SK-N-SH (cell line): ENCODE data around the gene CBFA2T3. TPM values are rescaled to one million over a fixed set of nuclear protein-coding genes. Genes with fewer than 3 reads are reported as not detected.

ENCODE experiments used
- CTCF ChIA-PET: fragments of 300-600, 350-600 bp; formaldehyde crosslinking; extraction: SDS; loops from one replicate; lab custom pipeline; 2021; lab: Yijun Ruan, JAX
- POLR2A ChIA-PET: fragments of 350-600 bp; sonication (Branson Sonifier 250); formaldehyde crosslinking; extraction: SDS; loops from one replicate; lab custom pipeline; 2020; ENCODE audit warnings: antibody characterized with exemption, inconsistent platforms; lab: Yijun Ruan, JAX
- DNase-seq: peaks from one replicate; pipeline ENCODE4 v3.0.0; 2012
- H2AFZ ChIP-seq: fragments of 200-600 bp; sonication (generic); 2 replicates; pipeline ENCODE4 v1.8.1; 2016; ENCODE audit warnings: antibody characterized with exemption, mild to moderate bottlenecking, low read depth
- H3F3A ChIP-seq: fragments of 200-600 bp; sonication (generic); replicated peaks from 2 replicates; pipeline ENCODE3; 2016; ENCODE audit warnings: antibody characterized with exemption, mild to moderate bottlenecking; ENCODE audit not compliant: insufficient read depth
- H3K27ac ChIP-seq, 2 experiments: fragments of 200-500 bp in 1 of 2; fragments of 200-600 bp in 1 of 2; sonication (Bioruptor generic) in 1 of 2; sonication (generic), shearing (Covaris generic) in 1 of 2; 2 replicates each; pipeline versions ENCODE4 v1.5.1 to v1.6.1; 2014 to 2016; ENCODE audit warnings: low read depth in 2 of 2, inconsistent platforms in 1 of 2, low read length in 1 of 2, mild to moderate bottlenecking in 1 of 2, mixed read lengths in 1 of 2
- H3K27me3 ChIP-seq: fragments of 200-600 bp; sonication (generic), shearing (Covaris generic); 2 replicates; pipeline ENCODE4 v1.6.1; 2016; ENCODE audit warnings: mixed run types; ENCODE audit not compliant: insufficient read depth
- H3K36me3 ChIP-seq, 2 experiments: fragments of 200-500 bp in 1 of 2; fragments of 200-600 bp in 1 of 2; sonication (Bioruptor generic) in 1 of 2; sonication (generic) in 1 of 2; replicated peaks in 1 of 2; 2 replicates each; pipeline versions ENCODE3 to v1.5.1; 2014 to 2016; ENCODE audit warnings: low read length in 1 of 2, mild to moderate bottlenecking in 1 of 2; ENCODE audit not compliant: insufficient read depth in 2 of 2, control insufficient read depth in 1 of 2
- H3K4me1 ChIP-seq, 2 experiments: fragments of 200-500 bp in 1 of 2; fragments of 200-600 bp in 1 of 2; sonication (Bioruptor generic) in 1 of 2; sonication (generic), shearing (Covaris generic) in 1 of 2; 2 replicates each; pipeline versions ENCODE4 v1.5.1 to v1.6.1; 2014 to 2016; ENCODE audit warnings: low read depth in 1 of 2, low read length in 1 of 2, mixed run types in 1 of 2; ENCODE audit not compliant: insufficient read depth in 2 of 2, control insufficient read depth in 1 of 2
- H3K4me2 ChIP-seq: fragments of 200-600 bp; sonication (generic), shearing (Covaris generic); 2 replicates; pipeline ENCODE4 v1.6.1; 2017; ENCODE audit warnings: mixed run types
- H3K4me3 ChIP-seq, 2 experiments: fragments of 200-500 bp in 1 of 2; fragments of 200-600 bp in 1 of 2; sonication (Bioruptor generic) in 1 of 2; sonication (generic), shearing (Covaris generic) in 1 of 2; 2 replicates each; pipeline versions ENCODE4 v1.5.1 to v1.8.1; 2014 to 2016; ENCODE audit warnings: low read depth in 2 of 2, inconsistent platforms in 1 of 2, low read length in 1 of 2, mild to moderate bottlenecking in 1 of 2, mixed read lengths in 1 of 2, moderate library complexity in 1 of 2
- H3K79me2 ChIP-seq: fragments of 200-600 bp; sonication (generic); 2 replicates; pipeline ENCODE4 v1.8.1; 2017; ENCODE audit warnings: mild to moderate bottlenecking; ENCODE audit not compliant: insufficient read depth
- H3K9ac ChIP-seq: fragments of 200-600 bp; sonication (generic); 2 replicates; pipeline ENCODE4 v1.6.1; 2017; ENCODE audit warnings: mixed run types
- H3K9me2 ChIP-seq: fragments of 200-600 bp; sonication (generic); 2 replicates; pipeline ENCODE4 v1.6.1; 2017; ENCODE audit warnings: mixed run types
- H3K9me3 ChIP-seq: fragments of 200-600 bp; sonication (generic); 2 replicates; pipeline ENCODE4 v1.6.1; 2017; ENCODE audit warnings: mixed run types, mild to moderate bottlenecking, moderate library complexity
- H4K20me1 ChIP-seq: fragments of 200-600 bp; sonication (generic); 2 replicates; pipeline ENCODE4 v1.6.1; 2017; ENCODE audit warnings: mild to moderate bottlenecking, mixed run types; ENCODE audit not compliant: insufficient read depth
- CHD2 ChIP-seq: fragments of 150-350 bp; IDR thresholded peaks from 2 replicates; pipeline ENCODE4 v1.6.1; 2018; ENCODE audit warnings: low read length; ENCODE audit not compliant: partially characterized antibody
- ELF1 ChIP-seq: IDR thresholded peaks from 2 replicates; pipeline ENCODE4 v1.4.0; 2012
- EP300 ChIP-seq, 2 experiments: IDR thresholded peaks; 2 replicates each; pipeline versions ENCODE4 v1.4.0 to v1.6.1; 2012; ENCODE audit warnings: borderline replicate concordance in 1 of 2, low read depth in 1 of 2, low read length in 1 of 2
- FOXJ3 ChIP-seq: sonication (generic); formaldehyde crosslinking; IDR thresholded peaks from 2 replicates; pipeline ENCODE4 v1.5.1; 2020; ENCODE audit warnings: mild to moderate bottlenecking, missing genetic modification reagents
- FOXM1 ChIP-seq: IDR thresholded peaks from 2 replicates; pipeline ENCODE4 v1.4.0; 2012; ENCODE audit warnings: low read depth, mild to moderate bottlenecking
- GATA2 ChIP-seq: sonication (generic); formaldehyde crosslinking; IDR thresholded peaks from 2 replicates; pipeline ENCODE4 v1.5.0; 2020; ENCODE audit warnings: mild to moderate bottlenecking, missing genetic modification reagents
- JUND ChIP-seq: IDR thresholded peaks from 2 replicates; pipeline ENCODE4 v1.4.0; 2012
- MEF2A ChIP-seq: IDR thresholded peaks from 2 replicates; pipeline ENCODE4 v1.4.0; 2012; ENCODE audit warnings: low read depth, borderline replicate concordance
- POLR2AphosphoS5 ChIP-seq: IDR thresholded peaks from 2 replicates; pipeline ENCODE4 v1.6.1; 2012; ENCODE audit warnings: low read depth, low read length
- RAD21 ChIP-seq: IDR thresholded peaks from 2 replicates; pipeline ENCODE4 v1.6.1; 2012; ENCODE audit warnings: mild to moderate bottlenecking, low read length
- RCOR1 ChIP-seq: fragments of 150-350 bp; IDR thresholded peaks from 2 replicates; pipeline ENCODE4 v1.6.1; 2017; ENCODE audit warnings: antibody characterized with exemption, low read length
- RFX5 ChIP-seq: IDR thresholded peaks from 2 replicates; pipeline ENCODE4 v1.6.1; 2012; ENCODE audit warnings: mild to moderate bottlenecking, improper control_type of control experiment, low read length
- RXRA ChIP-seq: IDR thresholded peaks from 2 replicates; pipeline ENCODE4 v1.4.0; 2012; ENCODE audit warnings: low read depth, mild to moderate bottlenecking, borderline replicate concordance
- SMC3 ChIP-seq: IDR thresholded peaks from 2 replicates; pipeline ENCODE4 v1.6.1; 2012; ENCODE audit warnings: low read depth, low read length, improper control_type of control experiment
- TAF1 ChIP-seq: IDR thresholded peaks from 2 replicates; pipeline ENCODE4 v1.6.1; 2012; ENCODE audit warnings: low read depth, mild to moderate bottlenecking, low read length, moderate library complexity, borderline replicate concordance
- TCF12 ChIP-seq: IDR thresholded peaks from 2 replicates; pipeline ENCODE4 v1.4.0; 2012
- YY1 ChIP-seq: IDR thresholded peaks from 2 replicates; pipeline ENCODE4 v1.4.0; 2012; ENCODE audit warnings: low read depth, mild to moderate bottlenecking
- WGBS: methylation state at CpG from one replicate; pipeline ENCODE4 v1.1.6; 2017; ENCODE audit warnings: low lambda C conversion rate; 5-methylcytosine and 5-hydroxymethylcytosine counted together
- polyA plus RNA-seq, 3 experiments: library from polyadenylated mRNA; depleted of rRNA; stranded (reverse); fragments of >200 nt; gene quantifications; 2 replicates each; pipeline ENCODE4 v1.2.3, GENCODE V29; 2012
- TF ChIP-seq, protein P1 (sequence below): IDR thresholded peaks from 2 replicates; pipeline ENCODE4 v1.4.0; 2012; ENCODE audit warnings: low read depth
- TF ChIP-seq, protein P2 (sequence below): IDR thresholded peaks from 2 replicates; pipeline ENCODE4 v1.4.0; 2012; ENCODE audit warnings: low read depth, borderline replicate concordance
- TF ChIP-seq, protein P3 (sequence below): IDR thresholded peaks from 2 replicates; pipeline ENCODE4 v1.6.1; 2012; ENCODE audit warnings: mild to moderate bottlenecking, low read depth, low read length, moderate library complexity
- TF ChIP-seq, protein P4 (sequence below): fragments of 150-350 bp; IDR thresholded peaks from 2 replicates; pipeline ENCODE4 v1.6.1; 2016; ENCODE audit warnings: mild to moderate bottlenecking, low read depth, low read length
- TF ChIP-seq, protein P5 (sequence below): IDR thresholded peaks from 2 replicates; pipeline ENCODE4 v1.4.0; 2012; ENCODE audit warnings: low read depth, borderline replicate concordance

The CBFA2T3 gene
- polyA plus RNA-seq, 1 of the 3 experiments (the other 2 are of a cell fraction) = not detected

DNA sequence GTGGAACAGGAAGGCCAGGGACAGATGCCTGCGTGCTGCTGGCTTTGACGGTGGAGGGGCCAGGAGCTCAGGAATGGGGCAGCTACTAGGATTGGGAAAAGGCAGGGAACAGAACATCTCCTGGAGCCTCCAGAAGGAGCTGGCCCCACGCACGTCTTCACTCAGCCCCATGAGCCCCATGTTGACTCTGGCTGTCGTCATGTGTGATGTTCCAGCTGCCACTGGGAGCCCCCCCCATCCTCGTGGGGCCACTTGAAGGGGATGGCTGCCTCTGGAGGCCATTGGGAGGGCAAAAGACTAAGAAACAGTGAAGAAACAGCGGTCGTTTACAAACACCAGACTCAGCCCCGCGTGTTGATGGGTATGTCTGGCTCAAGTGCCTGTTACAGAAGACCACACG is 146.7 kb downstream of the CBFA2T3 start:
- H3F3A ChIP-seq = no peaks in the 10 kb centered on the region
- WGBS = 78% methylated on average over 9 of the region's 11 CpGs
- CTCF ChIA-PET = no interaction called here
- no peak overlapping the region for H3K9ac ChIP-seq
- POLR2A ChIA-PET = no interaction called here
- H3K4me3 ChIP-seq = no peak overlapping the region
- H3K9me3 ChIP-seq = no peaks in the 10 kb centered on the region
- DNase-seq = no peak
- H3K4me1 ChIP-seq = no peaks in the 10 kb centered on the region
- peaks cover 0 to 9% of the 10 kb centered on the region in 2 experiments for H3K36me3 ChIP-seq
- no peak overlapping the region for H2AFZ ChIP-seq
- H3K27ac ChIP-seq = no peak overlapping the region
- no peak for TF ChIP-seq FOXM1
- no peak for TF ChIP-seq GATA2 (CRISPR knock-in tag)
- no peak for TF ChIP-seq FOXJ3 (CRISPR knock-in tag)
- TF ChIP-seq YY1 = no peak
- no peak for TF ChIP-seq RCOR1
- TF ChIP-seq RAD21 = no peak
- TF ChIP-seq, protein P1, sequence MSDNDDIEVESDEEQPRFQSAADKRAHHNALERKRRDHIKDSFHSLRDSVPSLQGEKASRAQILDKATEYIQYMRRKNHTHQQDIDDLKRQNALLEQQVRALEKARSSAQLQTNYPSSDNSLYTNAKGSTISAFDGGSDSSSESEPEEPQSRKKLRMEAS = no peak
- no peak for TF ChIP-seq ELF1
- no peak for TF ChIP-seq SMC3
- no peak for TF ChIP-seq TAF1
- TF ChIP-seq EP300 (IDR thresholded peaks at IDR 0.05; ENCODE audit: borderline replicate concordance in 1 of 2, low read depth in 1 of 2, low read length in 1 of 2) = no peak
- no peak for TF ChIP-seq RXRA
- TF ChIP-seq, protein P2, sequence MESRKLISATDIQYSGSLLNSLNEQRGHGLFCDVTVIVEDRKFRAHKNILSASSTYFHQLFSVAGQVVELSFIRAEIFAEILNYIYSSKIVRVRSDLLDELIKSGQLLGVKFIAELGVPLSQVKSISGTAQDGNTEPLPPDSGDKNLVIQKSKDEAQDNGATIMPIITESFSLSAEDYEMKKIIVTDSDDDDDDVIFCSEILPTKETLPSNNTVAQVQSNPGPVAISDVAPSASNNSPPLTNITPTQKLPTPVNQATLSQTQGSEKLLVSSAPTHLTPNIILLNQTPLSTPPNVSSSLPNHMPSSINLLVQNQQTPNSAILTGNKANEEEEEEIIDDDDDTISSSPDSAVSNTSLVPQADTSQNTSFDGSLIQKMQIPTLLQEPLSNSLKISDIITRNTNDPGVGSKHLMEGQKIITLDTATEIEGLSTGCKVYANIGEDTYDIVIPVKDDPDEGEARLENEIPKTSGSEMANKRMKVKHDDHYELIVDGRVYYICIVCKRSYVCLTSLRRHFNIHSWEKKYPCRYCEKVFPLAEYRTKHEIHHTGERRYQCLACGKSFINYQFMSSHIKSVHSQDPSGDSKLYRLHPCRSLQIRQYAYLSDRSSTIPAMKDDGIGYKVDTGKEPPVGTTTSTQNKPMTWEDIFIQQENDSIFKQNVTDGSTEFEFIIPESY = no peak
- no peaks in the 10 kb centered on the region for H3K27me3 ChIP-seq
- H4K20me1 ChIP-seq = no peaks in the 10 kb centered on the region
- H3K4me2 ChIP-seq = no peak overlapping the region
- H3K79me2 ChIP-seq = no peaks in the 10 kb centered on the region
- H3K9me2 ChIP-seq = no peaks in the 10 kb centered on the region

DNA sequence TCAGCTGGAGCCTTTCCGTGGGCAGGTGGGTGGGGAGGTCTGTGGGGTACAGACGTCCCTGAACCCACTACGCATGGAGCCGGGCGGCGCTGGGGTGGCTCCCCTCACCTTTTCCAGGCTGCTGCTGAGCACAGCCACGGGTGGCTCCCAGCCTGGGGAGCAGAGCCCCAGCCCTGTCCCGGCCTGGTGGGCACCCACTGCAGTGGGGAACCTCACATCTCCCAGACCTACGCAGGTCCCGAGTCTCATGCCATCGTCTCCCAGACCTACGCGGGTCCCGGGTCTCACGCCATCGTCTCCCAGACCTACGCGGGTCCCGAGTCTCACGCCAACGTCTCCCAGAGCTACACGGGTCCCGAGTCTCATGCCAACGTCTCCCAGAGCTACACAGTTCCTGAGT is 148.3 kb downstream of the CBFA2T3 start:
- H3K27me3 ChIP-seq = no peaks in the 10 kb centered on the region
- H3K27ac ChIP-seq = no peak overlapping the region
- no peaks in the 10 kb centered on the region for H3F3A ChIP-seq
- no peaks in the 10 kb centered on the region for H3K9me3 ChIP-seq
- no peak for DNase-seq
- no peaks in the 10 kb centered on the region for H3K4me1 ChIP-seq
- no peak overlapping the region for H3K9ac ChIP-seq
- ChIA-PET CTCF (interaction anchor here (2.9 kb wide), 1 partner anchor 12 kb away, joined by 15 read pairs; no protein-coding TSS in a partner anchor), POLR2A (no interaction called here)
- no peaks in the 10 kb centered on the region for H4K20me1 ChIP-seq
- H3K4me2 ChIP-seq = no peak overlapping the region
- no peaks in the 10 kb centered on the region for H3K9me2 ChIP-seq
- no peaks in the 10 kb centered on the region for H3K79me2 ChIP-seq
- peaks cover 0 to 12% of the 10 kb centered on the region in 2 experiments for H3K36me3 ChIP-seq
- no peak overlapping the region for H2AFZ ChIP-seq
- no peak overlapping the region for H3K4me3 ChIP-seq
- 90% methylated on average over 17 of the region's 24 CpGs for WGBS
- TF ChIP-seq RAD21 (no peak), MEF2A (no peak), RFX5 (no peak), ELF1 (no peak), CHD2 (no peak), TCF12 (no peak), JUND (no peak), EP300 (IDR thresholded peaks at IDR 0.05; ENCODE audit: borderline replicate concordance in 1 of 2, low read depth in 1 of 2, low read length in 1 of 2) (no peak), POLR2AphosphoS5 (no peak), RXRA (no peak), GATA2 (CRISPR knock-in tag) (no peak)
- TF ChIP-seq, protein P3, sequence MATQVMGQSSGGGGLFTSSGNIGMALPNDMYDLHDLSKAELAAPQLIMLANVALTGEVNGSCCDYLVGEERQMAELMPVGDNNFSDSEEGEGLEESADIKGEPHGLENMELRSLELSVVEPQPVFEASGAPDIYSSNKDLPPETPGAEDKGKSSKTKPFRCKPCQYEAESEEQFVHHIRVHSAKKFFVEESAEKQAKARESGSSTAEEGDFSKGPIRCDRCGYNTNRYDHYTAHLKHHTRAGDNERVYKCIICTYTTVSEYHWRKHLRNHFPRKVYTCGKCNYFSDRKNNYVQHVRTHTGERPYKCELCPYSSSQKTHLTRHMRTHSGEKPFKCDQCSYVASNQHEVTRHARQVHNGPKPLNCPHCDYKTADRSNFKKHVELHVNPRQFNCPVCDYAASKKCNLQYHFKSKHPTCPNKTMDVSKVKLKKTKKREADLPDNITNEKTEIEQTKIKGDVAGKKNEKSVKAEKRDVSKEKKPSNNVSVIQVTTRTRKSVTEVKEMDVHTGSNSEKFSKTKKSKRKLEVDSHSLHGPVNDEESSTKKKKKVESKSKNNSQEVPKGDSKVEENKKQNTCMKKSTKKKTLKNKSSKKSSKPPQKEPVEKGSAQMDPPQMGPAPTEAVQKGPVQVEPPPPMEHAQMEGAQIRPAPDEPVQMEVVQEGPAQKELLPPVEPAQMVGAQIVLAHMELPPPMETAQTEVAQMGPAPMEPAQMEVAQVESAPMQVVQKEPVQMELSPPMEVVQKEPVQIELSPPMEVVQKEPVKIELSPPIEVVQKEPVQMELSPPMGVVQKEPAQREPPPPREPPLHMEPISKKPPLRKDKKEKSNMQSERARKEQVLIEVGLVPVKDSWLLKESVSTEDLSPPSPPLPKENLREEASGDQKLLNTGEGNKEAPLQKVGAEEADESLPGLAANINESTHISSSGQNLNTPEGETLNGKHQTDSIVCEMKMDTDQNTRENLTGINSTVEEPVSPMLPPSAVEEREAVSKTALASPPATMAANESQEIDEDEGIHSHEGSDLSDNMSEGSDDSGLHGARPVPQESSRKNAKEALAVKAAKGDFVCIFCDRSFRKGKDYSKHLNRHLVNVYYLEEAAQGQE = no peak
- TF ChIP-seq, protein P4, sequence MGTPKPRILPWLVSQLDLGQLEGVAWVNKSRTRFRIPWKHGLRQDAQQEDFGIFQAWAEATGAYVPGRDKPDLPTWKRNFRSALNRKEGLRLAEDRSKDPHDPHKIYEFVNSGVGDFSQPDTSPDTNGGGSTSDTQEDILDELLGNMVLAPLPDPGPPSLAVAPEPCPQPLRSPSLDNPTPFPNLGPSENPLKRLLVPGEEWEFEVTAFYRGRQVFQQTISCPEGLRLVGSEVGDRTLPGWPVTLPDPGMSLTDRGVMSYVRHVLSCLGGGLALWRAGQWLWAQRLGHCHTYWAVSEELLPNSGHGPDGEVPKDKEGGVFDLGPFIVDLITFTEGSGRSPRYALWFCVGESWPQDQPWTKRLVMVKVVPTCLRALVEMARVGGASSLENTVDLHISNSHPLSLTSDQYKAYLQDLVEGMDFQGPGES = no peak
- TF ChIP-seq, protein P5, sequence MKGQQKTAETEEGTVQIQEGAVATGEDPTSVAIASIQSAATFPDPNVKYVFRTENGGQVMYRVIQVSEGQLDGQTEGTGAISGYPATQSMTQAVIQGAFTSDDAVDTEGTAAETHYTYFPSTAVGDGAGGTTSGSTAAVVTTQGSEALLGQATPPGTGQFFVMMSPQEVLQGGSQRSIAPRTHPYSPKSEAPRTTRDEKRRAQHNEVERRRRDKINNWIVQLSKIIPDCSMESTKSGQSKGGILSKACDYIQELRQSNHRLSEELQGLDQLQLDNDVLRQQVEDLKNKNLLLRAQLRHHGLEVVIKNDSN = no peak
